GM21737 (cell line): Measurements from ENCODE around the gene UGCG.

Experiments
- ATAC-seq: cut with Tn5 transposase; IDR thresholded peaks from one replicate; pipeline ENCODE4 v1.9.1; 2021; ENCODE audit warnings: mild to moderate bottlenecking, moderate library complexity; ENCODE audit not compliant: unreplicated experiment

Gene UGCG

GRCh38 chr9:111978616-111979015, 82.0 kb downstream of the UGCG start:
- no peak for ATAC-seq

GRCh38 chr9:111979561-111979960, 82.9 kb downstream of the UGCG start:
- no peak for ATAC-seq

GRCh38 chr9:111980398-111980797, 83.8 kb downstream of the UGCG start:
- ATAC-seq = no peak

- ATAC-seq = peak; percentile 67
These were observed 86.9 kb downstream of the UGCG start for GRCh38 chr9:111983484-111983908.

GRCh38 chr9:111984086-111984802, 87.6 kb downstream of the UGCG start:
- ATAC-seq = no peak
